ENCODE data around the gene SPIRE1.
"Not testable (repeated sequence)": the region's sequence is repeated elsewhere in the genome, so short reads cannot be mapped to it uniquely, and the experiment has no call there.

SPIRE1 gene

GRCh38 chr18:12481915-12482314 lies 176.0 kb downstream of the SPIRE1 start:
- DNase-seq = not testable (repeated sequence)

GRCh38 chr18:12479982-12480381 lies 177.9 kb downstream of the SPIRE1 start:
- DNase-seq = no peak

GRCh38 chr18:12479536-12479935 lies 178.4 kb downstream of the SPIRE1 start:
- no peak for DNase-seq

- no peak for DNase-seq
Observed at GRCh38 chr18:12478269-12479047, 179.4 kb downstream of the SPIRE1 start.

- DNase-seq = no peak
Observed at GRCh38 chr18:12477606-12478005, 180.3 kb downstream of the SPIRE1 start.

- DNase-seq = no peak
Observed at GRCh38 chr18:12476955-12477354, 181.0 kb downstream of the SPIRE1 start.

- no peak for DNase-seq
Observed at GRCh38 chr18:12474876-12475275, 183.0 kb downstream of the SPIRE1 start.

GRCh38 chr18:12474146-12474545 lies 183.8 kb downstream of the SPIRE1 start:
- DNase-seq = no peak

GRCh38 chr18:12470382-12471075 lies 187.4 kb downstream of the SPIRE1 start:
- DNase-seq = peak; percentile 36

GRCh38 chr18:12468445-12468844 lies 189.5 kb downstream of the SPIRE1 start:
- DNase-seq = no peak

- no peak for DNase-seq
Observed at GRCh38 chr18:12464731-12465130, 193.2 kb downstream of the SPIRE1 start.

GRCh38 chr18:12463191-12463590 lies 194.7 kb downstream of the SPIRE1 start:
- DNase-seq = no peak

GRCh38 chr18:12462242-12462641 lies 195.7 kb downstream of the SPIRE1 start:
- no peak for DNase-seq

- DNase-seq = no peak
Observed at GRCh38 chr18:12461326-12461725, 196.6 kb downstream of the SPIRE1 start.

- no peak for DNase-seq
Observed at GRCh38 chr18:12460874-12461273, 197.0 kb downstream of the SPIRE1 start.

GRCh38 chr18:12458771-12459170 lies 199.1 kb downstream of the SPIRE1 start:
- DNase-seq = no peak

GRCh38 chr18:12456441-12456840 lies 201.5 kb downstream of the SPIRE1 start:
- no peak for DNase-seq

- DNase-seq = peak; percentile 36
Observed at GRCh38 chr18:12455496-12455895, 202.4 kb downstream of the SPIRE1 start.

- DNase-seq = no peak
Observed at GRCh38 chr18:12452784-12453183, 205.1 kb downstream of the SPIRE1 start.

- no peak for DNase-seq
Observed at GRCh38 chr18:12451428-12451827, 206.5 kb downstream of the SPIRE1 start.

GRCh38 chr18:12449051-12449785 lies 208.7 kb downstream of the SPIRE1 start:
- DNase-seq = no peak

GRCh38 chr18:12445554-12445953 lies 212.4 kb downstream of the SPIRE1 start:
- DNase-seq = no peak

- DNase-seq = no peak
Observed at GRCh38 chr18:12443551-12443950, 214.4 kb downstream of the SPIRE1 start.

- no peak for DNase-seq
Observed at GRCh38 chr18:12442946-12443345, 215.0 kb downstream of the SPIRE1 start.

Data from right hindlimb (tissue), 1 donor.